ENCODE measurements around the gene ST7. TPM values are rescaled to one million over a fixed set of nuclear protein-coding genes. Genes with fewer than 3 reads are reported as not detected.
"Not testable (repeated sequence)": the region's sequence is repeated elsewhere in the genome, so short reads cannot be mapped to it uniquely, and the experiment has no call there.

Gene ST7
- total RNA-seq, 1 donor from 2014 or later = 12.9 TPM

- Histone ChIP-seq H3K4me3 (ENCODE audit: low read depth, low read length) (no peak overlapping the region), H3K27me3 (ENCODE audit: control insufficient read depth, insufficient read depth, low read length) (no peaks in the 10 kb centered on the region), H3K36me3 (ENCODE audit: control insufficient read depth, insufficient read depth, low read length) (no peaks in the 10 kb centered on the region)
- FAIRE-seq = no peak
- DNase-seq (ENCODE audit: low read depth) = no peak
- no peak for TF ChIP-seq CTCF (IDR thresholded peaks at IDR 0.05; ENCODE audit: insufficient read depth, low read length, severe bottlenecking)
These were observed 14.7 kb downstream of the ST7 start for GRCh38 chr7:116967983-116968382.

- Histone ChIP-seq H3K4me3 (ENCODE audit: low read depth, low read length) (no peak overlapping the region), H3K27me3 (ENCODE audit: control insufficient read depth, insufficient read depth, low read length) (no peaks in the 10 kb centered on the region), H3K36me3 (ENCODE audit: control insufficient read depth, insufficient read depth, low read length) (no peaks in the 10 kb centered on the region)
- FAIRE-seq = no peak
- DNase-seq (ENCODE audit: low read depth) = no peak
- TF ChIP-seq CTCF (IDR thresholded peaks at IDR 0.05; ENCODE audit: insufficient read depth, low read length, severe bottlenecking) = no peak
These were observed 15.3 kb downstream of the ST7 start for GRCh38 chr7:116968631-116969030.

- FAIRE-seq (no peak), DNase-seq (ENCODE audit: low read depth) (no peak)
- no peak overlapping the region for H3K4me3 ChIP-seq (ENCODE audit: low read depth, low read length)
- no peaks in the 10 kb centered on the region for H3K36me3 ChIP-seq (ENCODE audit: control insufficient read depth, insufficient read depth, low read length)
- H3K27me3 ChIP-seq (ENCODE audit: control insufficient read depth, insufficient read depth, low read length) = no peaks in the 10 kb centered on the region
- TF ChIP-seq CTCF (IDR thresholded peaks at IDR 0.05; ENCODE audit: insufficient read depth, low read length, severe bottlenecking) = no peak
These were observed 16.1 kb downstream of the ST7 start for GRCh38 chr7:116969371-116969902.

GRCh38 chr7:116970238-116970910 is 17.1 kb downstream of the ST7 start:
- FAIRE-seq = no peak
- Histone ChIP-seq H3K27me3 (ENCODE audit: control insufficient read depth, insufficient read depth, low read length) (no peaks in the 10 kb centered on the region), H3K4me3 (ENCODE audit: low read depth, low read length) (no peak overlapping the region), H3K36me3 (ENCODE audit: control insufficient read depth, insufficient read depth, low read length) (no peaks in the 10 kb centered on the region)
- peak; percentile 39 for DNase-seq (ENCODE audit: low read depth)
- TF ChIP-seq CTCF (IDR thresholded peaks at IDR 0.05; ENCODE audit: insufficient read depth, low read length, severe bottlenecking) = no peak

- not testable (repeated sequence) for H3K27me3 ChIP-seq (ENCODE audit: control insufficient read depth, insufficient read depth, low read length); H3K4me3 ChIP-seq (ENCODE audit: low read depth, low read length); FAIRE-seq; DNase-seq (ENCODE audit: low read depth); H3K36me3 ChIP-seq (ENCODE audit: control insufficient read depth, insufficient read depth, low read length)
These were observed 17.9 kb downstream of the ST7 start for GRCh38 chr7:116971153-116971552.

- FAIRE-seq = no peak
- Histone ChIP-seq H3K4me3 (ENCODE audit: low read depth, low read length) (no peak overlapping the region), H3K36me3 (ENCODE audit: control insufficient read depth, insufficient read depth, low read length) (no peaks in the 10 kb centered on the region), H3K27me3 (ENCODE audit: control insufficient read depth, insufficient read depth, low read length) (no peaks in the 10 kb centered on the region)
- DNase-seq (ENCODE audit: low read depth) = no peak
- TF ChIP-seq CTCF (IDR thresholded peaks at IDR 0.05; ENCODE audit: insufficient read depth, low read length, severe bottlenecking) = no peak
These were observed 18.6 kb downstream of the ST7 start for GRCh38 chr7:116971869-116972268.

GRCh38 chr7:116975024-116975423 is 21.7 kb downstream of the ST7 start:
- FAIRE-seq; H3K27me3 ChIP-seq (ENCODE audit: control insufficient read depth, insufficient read depth, low read length); DNase-seq (ENCODE audit: low read depth); H3K4me3 ChIP-seq (ENCODE audit: low read depth, low read length); H3K36me3 ChIP-seq (ENCODE audit: control insufficient read depth, insufficient read depth, low read length): not testable (repeated sequence)

All from bronchial epithelial cell (primary cell).